Activated CD8-positive, alpha-beta memory T cell treated with anti-CD3 and anti-CD28 coated beads, Interleukin-2, amount 50 U/mL, for 48 hours (primary cell): Measurements from ENCODE around the gene MPRIP.
"Not testable (repeated sequence)": the region's sequence is repeated elsewhere in the genome, so short reads cannot be mapped to it uniquely, and the experiment has no call there.

Source experiments
- DNase-seq: peaks from one replicate; pipeline ENCODE4 v3.0.0-alpha.2; 2020

The MPRIP gene

GRCh38 chr17:17013828-17014747 is 28.2 kb upstream of the MPRIP start:
- not testable (repeated sequence) for DNase-seq

DNA sequence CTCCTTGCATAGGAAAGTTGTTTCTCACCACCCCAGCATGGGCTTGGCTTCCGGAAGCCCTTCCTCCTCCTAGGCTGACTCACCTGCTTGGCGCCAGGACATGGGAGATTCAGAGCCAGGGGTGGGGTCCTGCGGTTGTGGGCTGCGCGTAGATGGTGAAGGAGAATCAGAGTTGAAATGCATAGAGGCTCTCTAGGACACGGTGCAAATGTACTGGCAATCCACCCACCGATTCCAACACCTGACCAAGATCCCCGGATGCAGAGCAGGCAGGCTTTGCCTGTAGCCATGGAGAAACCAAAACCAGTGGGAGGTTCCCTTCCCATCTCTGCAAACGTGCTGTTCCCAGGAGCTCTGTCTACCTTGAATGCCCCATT is 27.5 kb upstream of the MPRIP start:
- DNase-seq: not testable (repeated sequence)

DNA sequence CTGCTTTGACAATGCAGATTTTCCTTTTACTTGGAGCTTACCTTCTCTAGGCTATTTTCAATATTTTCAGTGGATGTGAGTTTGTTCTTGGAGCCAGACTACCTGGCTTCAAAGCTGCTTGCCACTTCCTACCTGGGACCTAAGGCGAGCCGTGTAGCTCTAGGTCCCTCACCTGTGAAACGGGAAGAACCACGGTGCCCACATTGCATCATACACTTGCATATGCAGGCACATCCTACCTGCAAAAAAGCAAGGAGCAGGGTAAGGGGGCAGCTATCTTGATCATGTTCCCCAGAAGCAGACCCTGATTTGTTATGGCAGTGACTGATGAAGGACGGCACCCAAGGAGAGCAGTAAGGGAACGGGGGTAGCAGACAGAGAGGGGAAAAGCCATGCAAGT is 27.0 kb upstream of the MPRIP start:
- no peak for DNase-seq

DNA sequence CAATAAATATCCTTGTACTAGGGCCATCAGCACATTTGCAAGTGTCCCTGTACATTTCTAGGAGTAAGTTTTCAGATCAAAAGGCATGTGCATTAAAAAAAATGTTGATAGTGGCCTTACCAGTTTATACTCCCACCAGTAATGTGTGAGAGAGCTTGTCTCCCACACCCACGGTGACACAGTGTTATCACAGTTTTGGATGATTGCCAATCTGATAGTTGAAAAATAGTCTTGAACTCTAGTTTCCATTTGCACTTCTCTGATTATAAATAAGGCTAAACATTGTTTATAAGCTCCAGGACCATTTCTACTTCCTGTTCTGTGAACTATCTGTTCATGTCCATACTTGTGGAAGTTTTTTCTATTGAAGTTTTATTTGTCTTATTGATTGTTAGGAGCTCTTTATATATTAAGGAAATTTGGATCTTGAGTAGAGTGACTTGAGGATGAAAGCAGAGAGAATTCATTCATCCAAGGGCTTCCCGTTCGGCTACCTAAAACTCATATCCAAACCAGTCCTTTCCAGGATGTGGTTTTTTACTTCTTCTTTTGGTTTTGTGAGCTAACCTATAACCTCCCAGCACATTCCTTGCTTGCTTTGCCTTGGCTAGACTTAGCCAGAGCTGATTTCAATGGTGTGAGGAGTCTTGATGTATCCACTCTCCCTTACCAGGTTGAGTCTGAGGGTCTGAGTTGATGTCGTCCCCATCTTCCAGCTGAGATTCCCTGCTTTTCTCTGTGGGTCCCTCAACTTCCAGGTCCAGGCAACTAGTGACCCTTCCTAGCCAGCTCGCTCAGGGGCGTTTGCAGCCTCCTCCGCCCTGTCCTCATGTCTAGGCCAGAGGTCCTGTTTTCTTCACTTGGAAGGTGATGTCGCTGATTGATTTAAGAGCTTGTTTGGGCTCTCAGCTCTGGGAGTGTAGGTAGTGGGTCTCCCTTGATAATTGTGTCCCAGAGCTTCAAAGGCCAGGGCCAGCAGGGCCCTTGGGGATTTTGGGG is 25.8 kb upstream of the MPRIP start:
- not testable (repeated sequence) for DNase-seq

DNA sequence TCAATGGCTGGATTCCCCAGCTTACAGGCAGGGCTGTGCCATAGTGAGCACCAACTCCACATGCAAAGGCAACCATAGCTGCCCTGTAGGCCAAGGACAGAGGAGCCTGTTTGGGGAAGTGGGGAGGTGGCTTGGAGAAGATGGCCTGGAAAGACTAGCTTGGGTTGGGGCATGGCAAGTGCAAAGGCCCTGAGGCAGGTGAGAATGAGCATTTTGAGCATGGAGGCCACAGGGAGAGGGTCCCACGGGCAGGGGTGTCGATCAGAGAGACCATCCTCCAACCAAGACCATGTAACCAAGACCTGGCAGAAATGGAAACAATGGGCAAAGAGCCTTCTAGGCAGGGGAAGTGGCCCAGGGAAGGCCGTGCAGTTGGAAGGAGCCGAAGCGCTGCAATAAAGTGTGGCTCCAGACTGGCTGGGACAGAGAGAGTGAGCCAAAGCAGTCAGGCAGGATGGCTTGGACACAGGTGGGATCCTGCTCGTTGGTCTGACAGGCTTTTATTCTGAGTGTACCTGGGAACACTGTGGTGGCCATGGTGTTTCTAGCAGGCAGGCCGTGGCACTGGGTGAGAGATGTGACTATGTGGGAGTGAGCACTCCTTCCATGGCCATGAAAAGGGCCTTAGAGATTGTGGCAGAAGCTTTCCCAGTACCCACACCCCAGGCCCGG is 24.8 kb upstream of the MPRIP start:
- DNase-seq: no peak

GRCh38 chr17:17018021-17018441 is 24.2 kb upstream of the MPRIP start:
- DNase-seq: no peak

DNA sequence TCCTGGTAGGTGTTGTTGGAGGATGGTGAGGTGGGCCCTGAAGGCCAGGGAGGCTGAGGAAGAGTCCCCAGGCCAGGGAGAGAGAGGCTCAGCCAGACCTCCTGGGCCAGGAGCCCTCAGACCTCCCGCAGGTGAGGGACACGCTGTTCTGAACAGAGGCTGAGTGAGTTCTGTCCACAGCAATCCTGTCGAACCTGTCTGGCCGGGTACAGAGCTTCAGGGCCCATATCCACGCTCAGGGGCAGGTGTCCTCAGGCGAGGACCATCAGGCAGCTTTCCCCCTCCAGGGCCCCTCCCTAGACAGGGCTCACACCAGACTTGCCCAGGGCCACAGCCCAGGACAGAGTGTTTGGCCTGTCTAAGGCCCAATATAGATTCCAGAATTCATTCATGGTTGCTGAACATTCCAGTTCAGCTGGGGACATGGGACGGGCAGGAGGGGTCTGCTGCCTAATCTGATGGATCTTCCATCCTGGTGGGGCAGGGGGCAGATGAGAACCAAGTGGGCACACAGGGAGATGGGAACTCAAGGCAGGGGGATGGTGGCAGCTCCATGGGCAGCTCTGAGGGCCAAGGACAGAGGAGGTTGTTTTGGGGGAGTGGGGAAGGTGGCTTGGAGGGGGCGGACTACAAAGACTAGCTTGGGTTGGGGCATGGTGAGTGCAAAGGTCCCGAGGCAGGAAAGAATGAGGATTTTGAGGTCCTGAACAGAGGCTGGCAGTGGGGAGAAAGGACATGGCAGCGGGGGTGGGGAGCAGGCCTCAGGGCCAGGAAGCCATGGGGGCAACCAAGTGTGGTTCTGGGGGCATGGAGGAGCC is 23.4 kb upstream of the MPRIP start:
- no peak for DNase-seq

- DNase-seq: no peak
These were observed 22.9 kb upstream of the MPRIP start for GRCh38 chr17:17019430-17019762.

DNA sequence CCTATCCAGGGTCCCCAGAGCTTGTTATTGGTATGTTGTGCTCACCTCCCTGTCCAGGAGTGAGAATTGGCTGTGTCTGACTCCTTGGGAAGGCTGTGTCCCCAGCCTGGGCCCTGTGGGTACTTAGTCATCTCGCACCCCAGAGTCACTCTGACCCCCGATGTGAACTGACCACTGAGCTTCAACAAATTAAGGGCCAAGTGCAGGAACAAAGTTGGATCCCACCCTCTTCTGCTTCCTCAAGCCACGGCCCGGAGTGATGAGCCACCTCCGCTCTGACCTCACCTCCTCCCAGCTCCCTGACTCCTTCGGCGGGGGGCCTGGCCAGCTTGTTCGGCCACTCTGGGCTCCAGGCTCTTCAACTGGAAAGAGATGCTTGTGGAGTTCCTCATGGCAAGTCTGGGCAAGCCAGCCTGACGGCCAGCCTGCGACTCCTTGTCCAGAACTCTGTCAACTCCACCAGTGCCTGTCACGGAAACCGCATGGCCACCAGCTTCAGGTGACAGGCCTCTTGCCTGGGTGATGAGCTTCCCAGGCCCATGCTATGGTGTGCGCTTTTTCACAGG is 22.3 kb upstream of the MPRIP start:
- DNase-seq: no peak

DNA sequence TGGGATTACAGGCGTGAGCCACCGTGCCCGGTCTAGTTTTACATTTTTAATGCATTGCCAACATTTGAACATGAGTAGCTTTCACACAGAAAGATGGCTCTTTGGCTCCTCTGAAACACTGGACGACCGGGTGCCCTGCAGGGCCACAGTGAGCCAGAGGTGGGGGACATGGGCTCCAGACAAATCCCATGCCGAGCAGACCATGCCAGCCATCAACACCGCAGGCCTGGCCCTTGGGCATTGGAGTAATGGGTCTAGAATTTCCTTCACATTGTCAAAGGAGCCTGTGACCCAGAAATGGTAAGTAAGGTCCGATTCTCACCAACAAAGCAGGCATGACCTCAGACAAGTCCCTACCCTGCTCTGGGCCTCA is 21.4 kb upstream of the MPRIP start:
- DNase-seq: no peak

DNA sequence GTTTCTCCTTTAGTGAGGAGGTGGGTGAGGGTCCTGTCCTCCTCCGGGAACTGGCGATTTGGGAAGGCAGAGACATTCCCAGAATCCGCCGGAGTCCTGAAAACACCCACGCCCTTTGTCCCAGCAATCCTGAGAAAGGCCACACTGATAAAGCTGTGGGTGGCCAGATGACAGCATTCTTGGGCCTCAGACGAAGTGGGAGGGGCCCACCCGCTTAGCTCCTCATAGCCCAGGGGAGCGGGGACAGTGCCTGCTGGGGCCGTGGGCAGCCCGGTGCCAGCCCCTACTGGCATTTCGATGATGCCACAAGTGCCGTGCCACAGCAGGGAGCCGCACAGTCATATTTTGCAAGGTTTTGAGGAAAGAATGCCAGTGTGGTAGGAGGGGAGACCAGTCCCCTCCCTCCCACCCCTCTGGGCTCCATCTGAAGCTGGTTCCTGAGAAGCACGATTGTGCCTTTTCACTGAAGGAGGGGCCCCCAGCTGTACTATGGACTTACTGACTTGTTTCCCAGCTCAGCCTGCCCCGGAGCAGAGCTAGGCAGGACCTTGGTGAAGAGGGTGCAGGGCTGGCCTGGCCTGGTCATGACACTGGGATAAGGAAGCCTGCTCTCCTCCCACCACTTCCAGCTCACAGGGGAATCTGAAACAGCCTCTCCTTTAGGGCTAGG is 20.9 kb upstream of the MPRIP start:
- no peak for DNase-seq

DNA sequence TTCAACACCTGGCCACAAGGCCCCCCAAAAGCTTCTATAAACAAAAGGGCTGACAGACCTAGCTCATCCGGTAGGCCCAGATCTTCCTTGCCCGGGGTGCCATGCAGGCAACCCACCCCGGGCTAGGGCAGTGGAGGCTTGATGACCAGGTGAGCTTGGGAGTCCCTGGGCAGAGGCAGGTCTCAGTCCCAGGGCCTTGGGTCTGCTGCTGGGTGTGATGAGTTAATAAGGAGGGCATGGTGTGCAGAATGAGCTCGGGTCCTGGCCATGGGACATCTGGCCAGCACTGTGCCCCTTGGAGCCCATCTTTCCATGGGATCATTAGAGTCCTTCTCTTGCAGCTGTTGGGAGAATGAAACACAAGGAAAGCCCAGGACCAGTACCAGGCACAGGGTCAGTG is 20.2 kb upstream of the MPRIP start:
- no peak for DNase-seq

- DNase-seq: no peak
These were observed 19.8 kb upstream of the MPRIP start for GRCh38 chr17:17022456-17022855.

DNA sequence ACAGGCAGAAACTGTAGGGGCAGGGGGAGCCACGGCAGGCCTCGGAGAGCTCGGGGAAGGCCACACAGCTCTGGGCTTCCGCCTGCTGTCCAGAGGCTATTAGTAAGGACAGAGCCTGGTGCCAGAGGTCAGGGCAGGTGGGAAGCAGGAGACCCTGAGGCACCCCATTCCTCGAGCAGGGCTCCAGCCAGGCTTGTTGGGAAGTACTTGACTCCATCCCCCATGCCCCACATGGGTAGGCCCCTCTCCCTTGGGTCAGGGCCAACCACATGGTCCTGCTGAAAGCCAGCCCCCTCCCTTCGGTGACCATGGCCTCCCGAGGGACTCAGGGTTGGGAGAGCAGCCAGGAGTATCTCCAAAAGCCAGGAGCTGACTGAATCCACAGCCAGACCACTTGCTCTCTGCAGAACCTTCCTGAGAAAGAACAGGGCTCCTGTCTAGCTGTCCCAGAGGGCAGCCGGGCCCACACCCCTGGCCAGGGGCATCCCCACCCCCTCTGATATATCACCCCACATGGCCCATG is 17.4 kb upstream of the MPRIP start:
- DNase-seq: no peak

GRCh38 chr17:17025621-17026020 is 16.6 kb upstream of the MPRIP start:
- no peak for DNase-seq

DNA sequence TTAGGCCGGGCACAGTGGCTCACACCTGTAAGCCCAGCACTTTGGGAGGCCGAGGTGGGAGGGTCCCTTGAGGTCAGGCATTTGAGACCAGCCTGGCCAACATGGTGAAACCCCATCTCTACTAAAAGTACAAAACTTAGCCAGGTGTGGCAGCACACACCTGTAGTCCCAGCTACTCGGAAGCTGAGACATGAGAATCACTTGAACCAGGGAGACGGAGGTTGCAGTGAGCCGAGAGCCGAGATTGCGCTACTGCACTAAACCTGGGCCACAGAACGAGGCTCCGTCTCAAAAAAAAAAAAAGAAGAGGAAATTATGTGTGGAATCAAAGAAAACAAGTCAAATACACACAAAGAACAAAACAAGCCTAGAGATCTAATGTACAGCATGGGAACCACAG is 16.1 kb upstream of the MPRIP start:
- DNase-seq: no peak

DNA sequence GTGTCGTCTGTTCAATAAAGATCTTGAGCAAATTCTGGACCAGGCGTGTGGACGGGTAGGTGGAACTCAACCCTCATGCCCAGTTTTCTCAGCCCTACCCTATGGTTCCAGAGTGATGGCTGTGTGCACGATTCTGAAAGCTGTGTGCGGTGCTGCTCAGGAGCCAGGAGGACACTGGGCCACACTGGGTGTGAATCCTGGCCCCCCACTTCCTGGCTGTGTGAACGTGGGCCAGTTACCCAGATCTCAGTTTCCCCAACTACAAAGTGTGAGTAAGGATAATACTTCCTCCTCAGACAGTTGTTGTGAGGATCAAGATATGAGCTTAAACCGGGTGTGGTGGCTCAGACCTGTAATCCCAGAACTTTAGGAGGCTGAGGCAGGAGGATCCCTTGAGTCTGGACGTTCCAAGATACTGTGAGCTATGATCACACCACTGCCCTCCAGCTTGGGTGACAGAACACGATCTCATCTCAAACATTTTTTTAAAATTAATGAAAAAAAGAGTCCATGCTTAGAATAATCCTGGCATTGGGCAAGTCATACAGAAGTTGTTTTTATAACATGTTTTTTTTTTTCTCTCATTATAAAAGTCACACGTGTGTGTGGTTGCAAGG is 14.7 kb upstream of the MPRIP start:
- no peak for DNase-seq

GRCh38 chr17:17028059-17028877 is 14.0 kb upstream of the MPRIP start:
- DNase-seq: no peak

- no peak for DNase-seq
These were observed 13.2 kb upstream of the MPRIP start for GRCh38 chr17:17028878-17029535.
